Fibroblast of skin of back (primary cell): ENCODE data around the gene RPL15.

Experiments
- DNase-seq: peaks from one replicate; pipeline ENCODE4 v3.0.0-alpha.2; 2013

RPL15 gene

GRCh38 chr3:23964537-23965235 is 47.8 kb downstream of the RPL15 start:
- no peak for DNase-seq

- DNase-seq, result peak; percentile 84
Measured at GRCh38 chr3:23966328-23966727, 49.4 kb downstream of the RPL15 start.

GRCh38 chr3:23968463-23969184 is 51.7 kb downstream of the RPL15 start:
- peak; percentile 63 for DNase-seq

GRCh38 chr3:23969393-23969792 is 52.5 kb downstream of the RPL15 start:
- no peak for DNase-seq
